Mesendoderm (in vitro differentiated cells): Measurements from ENCODE around the gene FABP1. TPM values are rescaled to one million over a fixed set of nuclear protein-coding genes. Genes with fewer than 3 reads are reported as not detected.

Experiments
- DNase-seq: peaks from one replicate; pipeline ENCODE4 v3.0.0; 2013
- H2AK5ac ChIP-seq: 2 replicates; pipeline ENCODE4 v1.6.1; 2013; ENCODE audit warnings: low read length, inconsistent platforms
- H2BK120ac ChIP-seq: 2 replicates; pipeline ENCODE4 v1.6.1; 2013; ENCODE audit warnings: low read depth, mild to moderate bottlenecking, low read length, moderate library complexity, mixed read lengths
- H2BK15ac ChIP-seq: replicated peaks from 2 replicates; pipeline ENCODE4 v1.6.1; 2013; ENCODE audit warnings: low read depth, mild to moderate bottlenecking, moderate library complexity
- H2BK5ac ChIP-seq: 2 replicates; pipeline ENCODE4 v1.6.1; 2013; ENCODE audit warnings: low read length, inconsistent platforms
- H3K18ac ChIP-seq: 2 replicates; pipeline ENCODE4 v1.6.1; 2013; ENCODE audit warnings: mild to moderate bottlenecking, low read length, mixed read lengths
- H3K23ac ChIP-seq: one replicate; pipeline ENCODE4 v1.6.1; 2013; ENCODE audit warnings: low read length
- H3K27ac ChIP-seq: 2 replicates; pipeline ENCODE4 v1.5.1; 2013; ENCODE audit warnings: low read depth, mild to moderate bottlenecking, inconsistent platforms, low read length, moderate library complexity
- H3K27me3 ChIP-seq: 2 replicates; pipeline ENCODE4 v1.6.1; 2013; ENCODE audit warnings: low read length, control low read depth, mild to moderate bottlenecking, inconsistent platforms; ENCODE audit not compliant: insufficient read depth, poor library complexity
- H3K36me3 ChIP-seq: 2 replicates; pipeline ENCODE4 v1.6.1; 2013; ENCODE audit warnings: low read length, inconsistent platforms; ENCODE audit not compliant: control insufficient read depth, insufficient read depth
- H3K4ac ChIP-seq: one replicate; pipeline ENCODE4 v1.6.1; 2013; ENCODE audit warnings: low read depth, mild to moderate bottlenecking, low read length, moderate library complexity
- H3K4me1 ChIP-seq: 2 replicates; pipeline ENCODE4 v1.6.1; 2013; ENCODE audit warnings: low read depth, low read length, inconsistent platforms; ENCODE audit not compliant: control insufficient read depth
- H3K4me2 ChIP-seq: 2 replicates; pipeline ENCODE4 v1.6.1; 2013; ENCODE audit warnings: low read length
- H3K4me3 ChIP-seq: 2 replicates; pipeline ENCODE4 v1.5.1; 2013; ENCODE audit warnings: mild to moderate bottlenecking, low read length
- H3K56ac ChIP-seq: one replicate; pipeline ENCODE4 v1.6.1; 2013; ENCODE audit warnings: low read length
- H3K79me1 ChIP-seq: 2 replicates; pipeline ENCODE4 v1.6.1; 2013; ENCODE audit warnings: low read length, inconsistent platforms
- H3K79me2 ChIP-seq: 2 replicates; pipeline ENCODE4 v1.6.1; 2013; ENCODE audit warnings: mild to moderate bottlenecking, low read length; ENCODE audit not compliant: control insufficient read depth, insufficient read depth
- H3K9ac ChIP-seq: 2 replicates; pipeline ENCODE4 v1.6.1; 2013; ENCODE audit warnings: low read length, inconsistent platforms
- H4K5ac ChIP-seq: one replicate; pipeline ENCODE4 v1.6.1; 2013; ENCODE audit warnings: low read length
- H4K8ac ChIP-seq: one replicate; pipeline ENCODE4 v1.6.1; 2013; ENCODE audit warnings: low read depth, mild to moderate bottlenecking, control low read depth, low read length, moderate library complexity
- WGBS: extraction: QIAGEN DNeasy Blood & Tissue Kit; methylation state at CpG from one replicate; pipeline ENCODE4 v1.1.7; 2013; ENCODE audit warnings: low lambda C conversion rate, missing lambda C conversion rate; ENCODE audit not compliant: insufficient coverage; ENCODE audit errors: extremely low coverage; 5-methylcytosine and 5-hydroxymethylcytosine counted together
- polyA plus RNA-seq, 2 experiments: library from polyadenylated mRNA; stranded (reverse); fragments of 200-250 nt; gene quantifications; one replicate each; pipeline ENCODE4 v1.2.3, GENCODE V29; 2013

The FABP1 gene
- polyA plus RNA-seq (2013, experiment 1 of 2): 0.13 TPM
- not detected for polyA plus RNA-seq (2013, experiment 2 of 2)

- Histone ChIP-seq H3K9ac (no peak within 1 kb of the TSS), H3K36me3 (no peaks in the 10 kb centered on the region), H3K4me1 (no peaks in the 10 kb centered on the region), H4K8ac (no peak within 1 kb of the TSS), H3K18ac (no peak within 1 kb of the TSS), H3K79me2 (no peaks in the 10 kb centered on the region), H3K4me3 (no peak within 1 kb of the TSS), H2AK5ac (no peak within 1 kb of the TSS), H3K27me3 (no peaks in the 10 kb centered on the region), H2BK5ac (no peak within 1 kb of the TSS), H4K5ac (no peak within 1 kb of the TSS), H3K4ac (no peak within 1 kb of the TSS), H2BK15ac (no peak within 1 kb of the TSS), H3K79me1 (no peaks in the 10 kb centered on the region), H3K27ac (no peak within 1 kb of the TSS), H3K4me2 (no peak within 1 kb of the TSS), H3K56ac (no peak within 1 kb of the TSS), H3K23ac (no peak within 1 kb of the TSS), H2BK120ac (no peak within 1 kb of the TSS)
- no CpG with 5 or more reads among the region's 12 CpGs for WGBS
- DNase-seq: no peak
These were observed at the start of gene FABP1 for GRCh38 chr2:88127888-88128653. Gene FABP1, minus strand, starts transcription at chr2:88128062. Its CDS starts 45 bp downstream, at chr2:88128017.

GRCh38 chr2:88177556-88177955 is 49.7 kb upstream of the FABP1 start:
- H3K23ac ChIP-seq: no peak overlapping the region
- no peak overlapping the region for H3K27ac ChIP-seq
- no peaks in the 10 kb centered on the region for H3K27me3 ChIP-seq
- no peak overlapping the region for H2BK15ac ChIP-seq
- no peaks in the 10 kb centered on the region for H3K79me1 ChIP-seq
- H3K4me3 ChIP-seq: no peak overlapping the region
- H3K79me2 ChIP-seq: no peaks in the 10 kb centered on the region
- no peak overlapping the region for H2BK5ac ChIP-seq
- no peak for DNase-seq
- no peak overlapping the region for H3K4ac ChIP-seq
- H3K4me2 ChIP-seq: no peak overlapping the region
- no peaks in the 10 kb centered on the region for H3K4me1 ChIP-seq
- H3K18ac ChIP-seq: no peak overlapping the region
- H4K5ac ChIP-seq: no peak overlapping the region
- no peak overlapping the region for H4K8ac ChIP-seq
- H3K36me3 ChIP-seq: no peaks in the 10 kb centered on the region
- no peak overlapping the region for H2AK5ac ChIP-seq
- H3K56ac ChIP-seq: no peak overlapping the region
- WGBS: no CpG with 5 or more reads among the region's 3 CpGs
- H3K9ac ChIP-seq: no peak overlapping the region
- no peak overlapping the region for H2BK120ac ChIP-seq

- H3K27me3 ChIP-seq: no peaks in the 10 kb centered on the region
- no peak overlapping the region for H2AK5ac ChIP-seq
- no peak overlapping the region for H3K23ac ChIP-seq
- no peaks in the 10 kb centered on the region for H3K36me3 ChIP-seq
- no peak overlapping the region for H3K27ac ChIP-seq
- H2BK5ac ChIP-seq: no peak overlapping the region
- no peak overlapping the region for H3K4me3 ChIP-seq
- H3K79me2 ChIP-seq: no peaks in the 10 kb centered on the region
- no peak overlapping the region for H3K4me2 ChIP-seq
- no peak overlapping the region for H2BK120ac ChIP-seq
- no peak overlapping the region for H3K56ac ChIP-seq
- H4K5ac ChIP-seq: no peak overlapping the region
- no peaks in the 10 kb centered on the region for H3K4me1 ChIP-seq
- H3K9ac ChIP-seq: no peak overlapping the region
- no peaks in the 10 kb centered on the region for H3K79me1 ChIP-seq
- WGBS: no CpG with 5 or more reads among the region's 3 CpGs
- H4K8ac ChIP-seq: no peak overlapping the region
- H2BK15ac ChIP-seq: no peak overlapping the region
- no peak for DNase-seq
- no peak overlapping the region for H3K18ac ChIP-seq
- H3K4ac ChIP-seq: no peak overlapping the region
These were observed 48.6 kb upstream of the FABP1 start for GRCh38 chr2:88176352-88176984.

GRCh38 chr2:88172882-88173281 is 45.0 kb upstream of the FABP1 start:
- DNase-seq: no peak
- Histone ChIP-seq H3K79me2 (no peaks in the 10 kb centered on the region), H2AK5ac (no peak overlapping the region), H3K4ac (no peak overlapping the region), H2BK15ac (no peak overlapping the region), H3K18ac (no peak overlapping the region), H3K36me3 (no peaks in the 10 kb centered on the region), H3K27me3 (no peaks in the 10 kb centered on the region), H4K5ac (no peak overlapping the region), H3K79me1 (no peaks in the 10 kb centered on the region), H3K9ac (no peak overlapping the region), H3K4me2 (no peak overlapping the region), H3K4me1 (peaks cover 4% of the 10 kb centered on the region), H3K23ac (no peak overlapping the region), H3K4me3 (no peak overlapping the region), H3K56ac (no peak overlapping the region), H4K8ac (no peak overlapping the region), H2BK120ac (no peak overlapping the region), H2BK5ac (no peak overlapping the region), H3K27ac (no peak overlapping the region)
- no CpG with 5 or more reads among the region's 6 CpGs for WGBS

- Histone ChIP-seq H4K8ac (no peak overlapping the region), H3K36me3 (no peaks in the 10 kb centered on the region), H2BK15ac (no peak overlapping the region), H3K4me1 (peaks cover 4% of the 10 kb centered on the region), H2AK5ac (no peak overlapping the region), H3K27me3 (no peaks in the 10 kb centered on the region), H3K18ac (no peak overlapping the region), H3K79me1 (no peaks in the 10 kb centered on the region), H3K23ac (no peak overlapping the region), H2BK5ac (no peak overlapping the region), H3K4me3 (no peak overlapping the region), H4K5ac (no peak overlapping the region), H3K4me2 (no peak overlapping the region), H3K9ac (no peak overlapping the region), H3K27ac (no peak overlapping the region), H2BK120ac (no peak overlapping the region), H3K56ac (no peak overlapping the region), H3K4ac (no peak overlapping the region), H3K79me2 (no peaks in the 10 kb centered on the region)
- WGBS: no CpG with 5 or more reads among the region's 1 CpG
- DNase-seq: no peak
These were observed 44.1 kb upstream of the FABP1 start for GRCh38 chr2:88171966-88172365.
